MCF 10A (cell line): Measurements from ENCODE around the gene ATF7. TPM values are rescaled to one million over a fixed set of nuclear protein-coding genes. Genes with fewer than 3 reads are reported as not detected.
A peak's percentile ranks its signal among the peaks of the same experiment; 100 is the strongest.

Experiments used
- BruUV-seq: library from RNA; stranded (reverse); fragments of 400-500 nt; replicated peaks from 2 replicates; lab custom pipeline; 2021; lab: Mats Ljungman, UMichigan
- CTCF ChIA-PET: fragments of 300-600 bp; sonication (Branson Sonifier 250); formaldehyde crosslinking; extraction: SDS; loops from one replicate; lab custom pipeline; 2021; ENCODE audit warnings: antibody characterized with exemption, inconsistent platforms; lab: Yijun Ruan, JAX
- POLR2A ChIA-PET: fragments of 300-600, 350-650 bp; sonication (Branson Sonifier 250); formaldehyde crosslinking; extraction: SDS; loops from one replicate; lab custom pipeline; 2020; ENCODE audit warnings: antibody characterized with exemption, inconsistent platforms; lab: Yijun Ruan, JAX
- DNase-seq: peaks from one replicate; pipeline ENCODE4 v3.0.0-alpha.2; 2018; ENCODE audit not compliant: unreplicated experiment
- H3K27ac Mint-ChIP-seq: one replicate; pipeline ENCODE4 v1.8.0; 2022; ENCODE audit warnings: mild to moderate bottlenecking, low read depth, mixed read lengths; ENCODE audit not compliant: unreplicated experiment
- H3K27me3 Mint-ChIP-seq: one replicate; pipeline ENCODE4 v1.8.0; 2022; ENCODE audit warnings: mixed read lengths; ENCODE audit not compliant: insufficient read depth, unreplicated experiment
- H3K36me3 Mint-ChIP-seq: one replicate; pipeline ENCODE4 v1.8.0; 2022; ENCODE audit warnings: mild to moderate bottlenecking, moderate library complexity, mixed read lengths; ENCODE audit not compliant: insufficient read depth, unreplicated experiment
- H3K4me1 Mint-ChIP-seq: one replicate; pipeline ENCODE4 v1.8.0; 2022; ENCODE audit warnings: mixed read lengths; ENCODE audit not compliant: insufficient read depth, unreplicated experiment
- H3K4me3 Mint-ChIP-seq: one replicate; pipeline ENCODE4 v1.8.0; 2022; ENCODE audit warnings: mild to moderate bottlenecking, moderate library complexity, mixed read lengths; ENCODE audit not compliant: unreplicated experiment
- H3K9me3 Mint-ChIP-seq: one replicate; pipeline ENCODE4 v1.8.0; 2022; ENCODE audit warnings: mixed read lengths; ENCODE audit not compliant: unreplicated experiment
- intact Hi-C: fragments of 100-400 bp; cut with micrococcal nuclease; formaldehyde crosslinking; loops from 2 replicates; pipeline ENCODE4 v1.14.1; 2022
- total RNA-seq: library from RNA; stranded (reverse); gene quantifications from 2 replicates; pipeline ENCODE4 v1.2.3, GENCODE V29; 2022
- TF ChIP-seq, protein P1 (sequence below): fragments of 200-600 bp; IDR thresholded peaks from one replicate; pipeline ENCODE4 v1.8.0; 2022; ENCODE audit warnings: antibody characterized with exemption, mild to moderate bottlenecking; ENCODE audit not compliant: unreplicated experiment

The ATF7 gene
- total RNA-seq, 1 experiment from 2014 or later, result 40.8 TPM

DNA sequence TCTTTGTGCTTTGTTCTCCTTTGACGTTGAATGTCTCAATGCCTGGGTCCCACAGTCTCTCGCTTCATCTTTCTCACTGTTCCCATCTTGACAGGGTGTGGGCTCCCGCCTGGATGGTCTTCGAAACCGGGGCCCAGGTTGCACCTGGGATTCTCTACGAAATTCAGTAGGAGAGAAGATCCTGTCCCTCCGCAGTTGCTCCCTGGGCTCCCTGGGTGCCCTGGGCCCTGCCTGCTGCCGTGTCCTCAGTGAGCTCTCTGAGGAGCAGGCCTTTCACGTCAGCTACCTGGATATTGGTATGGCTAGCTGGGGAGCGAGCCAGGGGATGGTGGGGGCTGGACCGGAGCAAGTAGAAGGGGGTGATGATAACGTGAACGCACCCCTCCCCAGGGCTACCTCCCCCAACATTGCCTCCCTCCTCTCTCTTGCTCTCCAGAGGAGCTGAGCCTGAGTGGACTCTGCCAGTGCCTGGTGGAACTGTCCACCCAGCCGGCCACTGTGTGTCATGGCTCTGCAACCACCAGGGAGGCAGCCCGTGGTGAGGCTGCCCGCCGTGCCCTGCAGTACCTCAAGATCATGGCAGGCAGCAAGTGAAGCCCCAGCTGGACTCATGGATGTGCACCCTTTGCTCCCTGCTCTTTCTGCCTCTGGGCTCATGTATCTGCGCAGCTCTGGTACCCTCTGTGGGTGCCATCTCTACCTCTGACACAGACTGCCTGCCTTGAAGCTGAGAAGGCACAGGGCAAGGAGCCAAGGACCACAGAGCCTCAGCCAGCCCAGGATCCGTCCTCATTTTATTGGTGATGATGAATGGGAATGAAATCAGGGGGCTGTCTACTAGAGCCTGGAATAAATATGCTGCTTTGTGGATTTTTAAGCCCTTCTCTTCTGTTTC, 120.4 kb downstream of the ATF7 start:
- DNase-seq, result no peak
- no peak overlapping the region for H3K4me3 Mint-ChIP-seq
- TF ChIP-seq, protein P1, sequence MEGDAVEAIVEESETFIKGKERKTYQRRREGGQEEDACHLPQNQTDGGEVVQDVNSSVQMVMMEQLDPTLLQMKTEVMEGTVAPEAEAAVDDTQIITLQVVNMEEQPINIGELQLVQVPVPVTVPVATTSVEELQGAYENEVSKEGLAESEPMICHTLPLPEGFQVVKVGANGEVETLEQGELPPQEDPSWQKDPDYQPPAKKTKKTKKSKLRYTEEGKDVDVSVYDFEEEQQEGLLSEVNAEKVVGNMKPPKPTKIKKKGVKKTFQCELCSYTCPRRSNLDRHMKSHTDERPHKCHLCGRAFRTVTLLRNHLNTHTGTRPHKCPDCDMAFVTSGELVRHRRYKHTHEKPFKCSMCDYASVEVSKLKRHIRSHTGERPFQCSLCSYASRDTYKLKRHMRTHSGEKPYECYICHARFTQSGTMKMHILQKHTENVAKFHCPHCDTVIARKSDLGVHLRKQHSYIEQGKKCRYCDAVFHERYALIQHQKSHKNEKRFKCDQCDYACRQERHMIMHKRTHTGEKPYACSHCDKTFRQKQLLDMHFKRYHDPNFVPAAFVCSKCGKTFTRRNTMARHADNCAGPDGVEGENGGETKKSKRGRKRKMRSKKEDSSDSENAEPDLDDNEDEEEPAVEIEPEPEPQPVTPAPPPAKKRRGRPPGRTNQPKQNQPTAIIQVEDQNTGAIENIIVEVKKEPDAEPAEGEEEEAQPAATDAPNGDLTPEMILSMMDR, result no peak
- intact Hi-C loops, result loop anchor here (2.0 kb wide), 1 partner anchor 61 kb away; no protein-coding TSS in a partner anchor
- H3K4me1 Mint-ChIP-seq, result peaks cover 12% of the 10 kb centered on the region
- no peaks in the 10 kb centered on the region for H3K27me3 Mint-ChIP-seq
- ChIA-PET POLR2A (interaction anchor here (0.6 to 1.2 kb wide), 4 partner anchors 11 to 22 kb away, joined by 3 read pairs; no protein-coding TSS in a partner anchor), CTCF (interaction anchor here (0.6 to 0.8 kb wide), 2 partner anchors 9 to 82 kb away, joined by 3 read pairs; no protein-coding TSS in a partner anchor)
- peaks cover 59% of the 10 kb centered on the region for H3K36me3 Mint-ChIP-seq
- BruUV-seq, result no TSS peak
- H3K9me3 Mint-ChIP-seq, result no peaks in the 10 kb centered on the region
- H3K27ac Mint-ChIP-seq, result no peak overlapping the region

DNA sequence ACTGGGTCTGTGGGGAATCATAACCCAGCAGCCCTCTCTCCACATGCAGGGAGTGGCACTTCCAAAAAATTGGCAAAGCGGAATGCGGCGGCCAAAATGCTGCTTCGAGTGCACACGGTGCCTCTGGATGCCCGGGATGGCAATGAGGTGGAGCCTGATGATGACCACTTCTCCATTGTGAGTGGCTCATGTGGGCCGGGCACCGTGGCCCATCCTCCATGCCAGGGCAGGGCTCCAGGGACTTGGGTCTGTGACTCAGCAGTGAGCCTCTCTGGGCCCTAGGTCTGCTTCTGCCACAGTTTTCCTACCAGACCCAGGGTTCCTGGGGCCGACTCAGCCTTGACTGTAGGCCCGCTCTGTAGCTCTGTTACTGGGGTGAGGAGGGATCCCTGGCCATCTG, 121.1 kb downstream of the ATF7 start:
- no peaks in the 10 kb centered on the region for H3K9me3 Mint-ChIP-seq
- DNase-seq, result peak; percentile 38

DNA sequence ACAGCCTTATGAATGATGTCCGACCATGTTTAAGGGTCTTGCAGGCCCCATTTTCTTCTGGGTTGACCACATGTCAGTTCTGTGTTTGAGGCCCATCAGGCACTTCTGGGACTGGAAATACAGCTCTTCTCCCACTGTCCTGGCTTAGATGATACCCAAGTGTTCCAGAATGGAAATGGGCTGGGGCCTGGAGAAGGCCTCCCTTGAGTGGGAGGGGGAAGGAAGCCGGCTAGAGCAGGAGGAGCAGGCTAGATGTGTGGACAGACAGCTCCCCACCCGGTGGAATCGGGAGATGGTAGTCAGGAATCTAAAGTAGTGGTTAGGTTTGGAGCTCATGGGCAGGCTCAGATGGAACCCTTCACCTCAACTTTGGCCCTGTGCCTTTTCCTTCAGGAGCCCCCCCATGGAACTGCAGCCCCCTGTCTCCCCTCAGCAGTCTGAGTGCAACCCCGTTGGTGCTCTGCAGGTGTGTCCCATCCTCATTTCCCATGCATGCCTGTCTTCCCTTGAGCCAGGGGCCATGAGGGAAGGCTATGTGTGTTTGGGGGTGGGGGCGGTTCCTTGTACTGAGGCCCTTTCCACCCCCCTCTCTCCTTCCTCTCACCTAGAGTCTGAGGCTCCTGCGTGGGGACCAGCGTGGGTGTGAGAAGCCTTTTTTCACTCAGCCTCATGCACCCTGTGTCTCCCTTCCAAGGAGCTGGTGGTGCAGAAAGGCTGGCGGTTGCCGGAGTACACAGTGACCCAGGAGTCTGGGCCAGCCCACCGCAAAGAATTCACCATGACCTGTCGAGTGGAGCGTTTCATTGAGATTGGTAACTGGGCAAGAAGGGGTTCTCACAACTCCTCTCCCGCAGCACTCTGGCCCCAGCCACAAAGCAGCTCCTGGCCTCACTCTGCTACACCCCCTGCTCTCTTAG, 121.9 kb downstream of the ATF7 start:
- ChIA-PET POLR2A (no interaction called here), CTCF (interaction anchor here (0.6 to 1.1 kb wide), 3 partner anchors 108 to 239 kb away, joined by 3 read pairs; no protein-coding TSS in a partner anchor)
- intact Hi-C loops, result loop anchor here (2.0 kb wide), 1 partner anchor 59 kb away; no protein-coding TSS in a partner anchor
- Mint-ChIP-seq H3K36me3 (peaks cover 44% of the 10 kb centered on the region), H3K9me3 (no peaks in the 10 kb centered on the region), H3K4me1 (peaks cover 19% of the 10 kb centered on the region), H3K27me3 (no peaks in the 10 kb centered on the region), H3K4me3 (no peak overlapping the region), H3K27ac (no peak overlapping the region)
- BruUV-seq, result no TSS peak
- TF ChIP-seq, protein P1, result no peak
- DNase-seq, result no peak

More for the DNA sequence above, 121.1 kb downstream of the ATF7 start:
- H3K4me1 Mint-ChIP-seq, result peaks cover 13% of the 10 kb centered on the region
- H3K27ac Mint-ChIP-seq, result no peak overlapping the region
- no peak overlapping the region for H3K4me3 Mint-ChIP-seq
- POLR2A ChIA-PET, result interaction anchor here (0.8 to 1.2 kb wide), 2 partner anchors 19 to 22 kb away, joined by 3 read pairs; no protein-coding TSS in a partner anchor
- CTCF ChIA-PET, result interaction anchor here (0.6 to 0.8 kb wide), 2 partner anchors 10 to 81 kb away, joined by 3 read pairs; no protein-coding TSS in a partner anchor
- intact Hi-C loops, result loop anchor here (2.0 kb wide), 1 partner anchor 60 kb away; no protein-coding TSS in a partner anchor
- no peaks in the 10 kb centered on the region for H3K27me3 Mint-ChIP-seq
- H3K36me3 Mint-ChIP-seq, result peaks cover 52% of the 10 kb centered on the region
- no TSS peak for BruUV-seq
- TF ChIP-seq, protein P1, result no peak
